ENCODE data around the gene GNAZ. TPM values are rescaled to one million over a fixed set of nuclear protein-coding genes. Genes with fewer than 3 reads are reported as not detected.

GNAZ gene
- total RNA-seq, 1 donor from 2014 or later, result 1.1 TPM

DNA sequence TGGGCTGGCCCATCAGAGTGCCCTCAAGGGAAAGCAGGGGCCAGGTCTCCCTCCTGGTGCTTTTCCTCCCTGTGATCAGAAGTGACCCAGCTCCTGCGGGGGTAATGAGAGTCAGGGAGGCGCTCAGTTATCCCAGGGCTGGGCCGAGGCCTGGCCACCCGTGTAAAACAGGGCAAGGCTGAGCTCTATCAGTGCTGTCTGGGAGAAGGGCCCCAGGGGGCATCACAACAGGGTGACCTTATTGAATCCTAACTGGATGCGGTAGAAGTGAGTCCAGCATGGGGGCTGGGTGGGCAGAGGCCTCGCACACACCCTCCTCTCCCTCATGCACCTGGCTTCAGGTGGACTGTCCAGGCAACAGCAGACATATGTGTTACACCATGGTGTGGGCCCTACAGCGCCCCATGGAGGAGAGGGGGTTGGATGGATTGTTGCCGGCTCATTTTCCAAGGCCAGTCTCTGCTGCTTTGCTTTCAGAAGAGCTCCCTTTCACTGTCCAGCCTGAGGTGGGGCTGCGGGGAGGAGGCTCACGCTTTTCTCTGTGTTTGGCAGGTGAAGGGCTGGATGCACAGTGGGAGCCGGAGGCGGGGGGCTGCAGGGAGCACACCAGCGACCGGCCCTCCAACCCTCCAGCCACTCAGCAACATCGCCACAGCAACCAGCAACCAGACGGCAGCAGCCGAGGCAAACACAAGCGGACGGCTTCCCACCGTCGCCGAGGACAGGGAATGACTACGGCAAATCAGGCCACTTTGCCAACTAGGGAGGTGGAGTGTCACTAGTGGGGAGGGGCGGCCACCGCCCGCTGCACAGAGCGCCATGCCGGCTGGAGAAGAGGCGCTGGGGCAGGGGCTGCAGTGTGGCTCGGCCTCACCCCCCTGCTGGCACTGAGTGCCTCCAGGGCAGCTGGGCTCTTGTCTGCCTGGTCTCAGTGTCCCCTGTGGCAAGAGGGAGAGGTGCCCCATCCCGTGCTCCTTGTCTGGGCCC is 24.7 kb downstream of the GNAZ start:
- no peaks in the 10 kb centered on the region for H3K36me3 ChIP-seq (ENCODE audit: insufficient read depth, low read length)
- no peak overlapping the region for H3K9ac ChIP-seq (ENCODE audit: low read length)
- Mint-ChIP-seq H3K4me1 (ENCODE audit: low read depth, unreplicated experiment) (no peaks in the 10 kb centered on the region), H3K27me3 (ENCODE audit: low read depth, unreplicated experiment) (peaks cover 23% of the 10 kb centered on the region), H3K4me3 (ENCODE audit: unreplicated experiment) (no peak overlapping the region), H3K27ac (ENCODE audit: unreplicated experiment) (no peak overlapping the region), H3K9me3 (ENCODE audit: unreplicated experiment) (no peaks in the 10 kb centered on the region), H3K36me3 (ENCODE audit: low read depth, unreplicated experiment) (no peaks in the 10 kb centered on the region)
- no peaks in the 10 kb centered on the region for H3K9me3 ChIP-seq (ENCODE audit: insufficient read depth, low read depth, low read length)
- H3K4me2 ChIP-seq (ENCODE audit: low read length), result no peak overlapping the region
- peaks cover 8% of the 10 kb centered on the region for H4K20me1 ChIP-seq (ENCODE audit: insufficient read depth, low read length)
- no peak overlapping the region for H2AFZ ChIP-seq (ENCODE audit: low read depth, low read length)
- FAIRE-seq (no peak), DNase-seq (ENCODE audit: low read depth) (no peak)
- no peaks in the 10 kb centered on the region for H3K4me1 ChIP-seq (ENCODE audit: insufficient read depth, low read length)
- H3K27me3 ChIP-seq (ENCODE audit: insufficient read depth, low read length), result no peaks in the 10 kb centered on the region
- no peaks in the 10 kb centered on the region for H3K79me2 ChIP-seq (ENCODE audit: insufficient read depth, low read length)
- no peak overlapping the region for H3K4me3 ChIP-seq (ENCODE audit: insufficient read depth, low read depth, low read length)
- H3K27ac ChIP-seq (ENCODE audit: low read depth, low read length), result no peak overlapping the region
- TF ChIP-seq, protein P1, sequence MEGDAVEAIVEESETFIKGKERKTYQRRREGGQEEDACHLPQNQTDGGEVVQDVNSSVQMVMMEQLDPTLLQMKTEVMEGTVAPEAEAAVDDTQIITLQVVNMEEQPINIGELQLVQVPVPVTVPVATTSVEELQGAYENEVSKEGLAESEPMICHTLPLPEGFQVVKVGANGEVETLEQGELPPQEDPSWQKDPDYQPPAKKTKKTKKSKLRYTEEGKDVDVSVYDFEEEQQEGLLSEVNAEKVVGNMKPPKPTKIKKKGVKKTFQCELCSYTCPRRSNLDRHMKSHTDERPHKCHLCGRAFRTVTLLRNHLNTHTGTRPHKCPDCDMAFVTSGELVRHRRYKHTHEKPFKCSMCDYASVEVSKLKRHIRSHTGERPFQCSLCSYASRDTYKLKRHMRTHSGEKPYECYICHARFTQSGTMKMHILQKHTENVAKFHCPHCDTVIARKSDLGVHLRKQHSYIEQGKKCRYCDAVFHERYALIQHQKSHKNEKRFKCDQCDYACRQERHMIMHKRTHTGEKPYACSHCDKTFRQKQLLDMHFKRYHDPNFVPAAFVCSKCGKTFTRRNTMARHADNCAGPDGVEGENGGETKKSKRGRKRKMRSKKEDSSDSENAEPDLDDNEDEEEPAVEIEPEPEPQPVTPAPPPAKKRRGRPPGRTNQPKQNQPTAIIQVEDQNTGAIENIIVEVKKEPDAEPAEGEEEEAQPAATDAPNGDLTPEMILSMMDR (IDR thresholded peaks at IDR 0.05; ENCODE audit: insufficient read depth, low read depth, low read length), result no peak
- TF ChIP-seq EZH2 (IDR thresholded peaks at IDR 0.05; ENCODE audit: insufficient read depth, low read length), result no peak

DNA sequence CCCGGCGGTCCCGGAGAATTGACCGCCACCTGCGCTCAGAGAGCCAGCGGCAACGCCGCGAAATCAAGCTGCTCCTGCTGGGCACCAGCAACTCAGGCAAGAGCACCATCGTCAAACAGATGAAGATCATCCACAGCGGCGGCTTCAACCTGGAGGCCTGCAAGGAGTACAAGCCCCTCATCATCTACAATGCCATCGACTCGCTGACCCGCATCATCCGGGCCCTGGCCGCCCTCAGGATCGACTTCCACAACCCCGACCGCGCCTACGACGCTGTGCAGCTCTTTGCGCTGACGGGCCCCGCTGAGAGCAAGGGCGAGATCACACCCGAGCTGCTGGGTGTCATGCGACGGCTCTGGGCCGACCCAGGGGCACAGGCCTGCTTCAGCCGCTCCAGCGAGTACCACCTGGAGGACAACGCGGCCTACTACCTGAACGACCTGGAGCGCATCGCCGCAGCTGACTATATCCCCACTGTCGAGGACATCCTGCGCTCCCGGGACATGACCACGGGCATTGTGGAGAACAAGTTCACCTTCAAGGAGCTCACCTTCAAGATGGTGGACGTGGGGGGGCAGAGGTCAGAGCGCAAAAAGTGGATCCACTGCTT is 25.5 kb downstream of the GNAZ start:
- Mint-ChIP-seq H3K4me3 (ENCODE audit: unreplicated experiment) (no peak overlapping the region), H3K4me1 (ENCODE audit: low read depth, unreplicated experiment) (no peaks in the 10 kb centered on the region), H3K27ac (ENCODE audit: unreplicated experiment) (no peak overlapping the region), H3K9me3 (ENCODE audit: unreplicated experiment) (no peaks in the 10 kb centered on the region), H3K36me3 (ENCODE audit: low read depth, unreplicated experiment) (no peaks in the 10 kb centered on the region), H3K27me3 (ENCODE audit: low read depth, unreplicated experiment) (peaks cover 29% of the 10 kb centered on the region)
- DNase-seq (ENCODE audit: low read depth) (no peak), FAIRE-seq (no peak)
- Histone ChIP-seq H3K9me3 (ENCODE audit: insufficient read depth, low read depth, low read length) (no peaks in the 10 kb centered on the region), H3K4me2 (ENCODE audit: low read length) (no peak overlapping the region), H2AFZ (ENCODE audit: low read depth, low read length) (no peak overlapping the region), H3K27ac (ENCODE audit: low read depth, low read length) (no peak overlapping the region), H3K4me3 (ENCODE audit: insufficient read depth, low read depth, low read length) (no peak overlapping the region), H3K9ac (ENCODE audit: low read length) (no peak overlapping the region), H3K27me3 (ENCODE audit: insufficient read depth, low read length) (no peaks in the 10 kb centered on the region), H4K20me1 (ENCODE audit: insufficient read depth, low read length) (peaks cover 8% of the 10 kb centered on the region), H3K79me2 (ENCODE audit: insufficient read depth, low read length) (no peaks in the 10 kb centered on the region), H3K4me1 (ENCODE audit: insufficient read depth, low read length) (no peaks in the 10 kb centered on the region), H3K36me3 (ENCODE audit: insufficient read depth, low read length) (no peaks in the 10 kb centered on the region)
- no peak for TF ChIP-seq EZH2 (IDR thresholded peaks at IDR 0.05; ENCODE audit: insufficient read depth, low read length)
- TF ChIP-seq, protein P1 (IDR thresholded peaks at IDR 0.05; ENCODE audit: insufficient read depth, low read depth, low read length), result no peak

All from astrocyte (in vitro differentiated cells and primary cell).